Vagina (tissue), 2 donors: Measurements from ENCODE around the gene CUL4A.

Source experiments
- POLR2A ChIP-seq, 2 donors: fragments of 450-650 bp; IDR thresholded peaks; one replicate each; pipeline ENCODE4 v1.6.1; 2017; ENCODE audit warnings: antibody characterized with exemption in 2 of 2, mild to moderate bottlenecking in 2 of 2, moderate library complexity in 2 of 2
- TF ChIP-seq, protein P1 (sequence below), 3 experiments: fragments of 450-650 bp in 2 of 3; fragments of 200-600 bp in 1 of 3; sonication (generic) in 1 of 3; IDR thresholded peaks; one replicate each; pipeline ENCODE4 v1.5.1; 2017 to 2019; ENCODE audit warnings: antibody characterized with exemption in 3 of 3, mild to moderate bottlenecking in 2 of 3, moderate library complexity in 2 of 3

DNA sequence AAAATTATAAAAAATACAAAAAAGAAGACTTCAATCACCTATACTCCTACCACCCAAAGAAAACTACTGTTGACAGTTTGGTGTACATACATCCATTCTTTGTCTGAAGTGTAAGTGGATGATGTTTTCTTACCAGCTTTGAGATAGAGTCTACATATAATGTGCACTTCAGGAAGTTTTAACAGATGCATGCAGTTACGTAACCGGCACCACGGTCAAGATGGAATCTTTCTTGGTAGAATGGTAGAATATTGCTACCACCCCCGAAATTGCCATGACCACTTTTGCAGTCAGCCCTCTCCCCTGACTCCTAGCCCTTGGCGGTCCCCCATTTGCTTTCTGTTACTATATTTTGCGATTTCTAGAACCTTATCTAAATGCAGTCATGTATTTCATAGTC, 1.4 kb downstream of the CUL4A start:
- no peak for TF ChIP-seq POLR2A (IDR thresholded peaks at IDR 0.05)
- TF ChIP-seq, protein P1, sequence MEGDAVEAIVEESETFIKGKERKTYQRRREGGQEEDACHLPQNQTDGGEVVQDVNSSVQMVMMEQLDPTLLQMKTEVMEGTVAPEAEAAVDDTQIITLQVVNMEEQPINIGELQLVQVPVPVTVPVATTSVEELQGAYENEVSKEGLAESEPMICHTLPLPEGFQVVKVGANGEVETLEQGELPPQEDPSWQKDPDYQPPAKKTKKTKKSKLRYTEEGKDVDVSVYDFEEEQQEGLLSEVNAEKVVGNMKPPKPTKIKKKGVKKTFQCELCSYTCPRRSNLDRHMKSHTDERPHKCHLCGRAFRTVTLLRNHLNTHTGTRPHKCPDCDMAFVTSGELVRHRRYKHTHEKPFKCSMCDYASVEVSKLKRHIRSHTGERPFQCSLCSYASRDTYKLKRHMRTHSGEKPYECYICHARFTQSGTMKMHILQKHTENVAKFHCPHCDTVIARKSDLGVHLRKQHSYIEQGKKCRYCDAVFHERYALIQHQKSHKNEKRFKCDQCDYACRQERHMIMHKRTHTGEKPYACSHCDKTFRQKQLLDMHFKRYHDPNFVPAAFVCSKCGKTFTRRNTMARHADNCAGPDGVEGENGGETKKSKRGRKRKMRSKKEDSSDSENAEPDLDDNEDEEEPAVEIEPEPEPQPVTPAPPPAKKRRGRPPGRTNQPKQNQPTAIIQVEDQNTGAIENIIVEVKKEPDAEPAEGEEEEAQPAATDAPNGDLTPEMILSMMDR (IDR thresholded peaks at IDR 0.05) = no peak
